ENCODE measurements around the gene AKAP13.

GRCh38 chr15:85564686-85565085 is 184.3 kb downstream of the AKAP13 start:
- TF ChIP-seq GATA2 (IDR thresholded peaks at IDR 0.05; ENCODE audit: low read depth, low read length) (no peak), GATA3 (IDR thresholded peaks at IDR 0.05; ENCODE audit: low read depth, low read length) (no peak)
